ENCODE results near the gene PGM1.

DNA sequence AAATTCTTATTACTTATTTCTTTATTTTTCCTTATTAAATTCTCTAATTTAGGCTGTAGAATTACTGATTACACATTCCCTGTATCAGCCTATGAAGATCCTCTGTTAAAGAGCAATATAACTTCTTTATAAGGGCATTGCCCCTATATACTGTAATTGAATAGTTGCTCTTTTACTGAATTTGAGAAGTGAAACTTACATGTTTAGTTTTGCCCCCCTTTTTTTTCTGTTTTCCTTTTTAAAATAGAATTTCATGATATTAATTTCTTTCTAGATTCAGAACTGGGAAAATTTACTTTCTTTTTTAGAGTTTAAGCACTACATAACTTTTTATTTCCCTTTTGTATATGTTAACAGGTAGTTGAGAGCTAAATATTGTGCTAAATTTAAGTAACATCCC lies 29.5 kb upstream of the PGM1 start:
- TF ChIP-seq, protein P1, sequence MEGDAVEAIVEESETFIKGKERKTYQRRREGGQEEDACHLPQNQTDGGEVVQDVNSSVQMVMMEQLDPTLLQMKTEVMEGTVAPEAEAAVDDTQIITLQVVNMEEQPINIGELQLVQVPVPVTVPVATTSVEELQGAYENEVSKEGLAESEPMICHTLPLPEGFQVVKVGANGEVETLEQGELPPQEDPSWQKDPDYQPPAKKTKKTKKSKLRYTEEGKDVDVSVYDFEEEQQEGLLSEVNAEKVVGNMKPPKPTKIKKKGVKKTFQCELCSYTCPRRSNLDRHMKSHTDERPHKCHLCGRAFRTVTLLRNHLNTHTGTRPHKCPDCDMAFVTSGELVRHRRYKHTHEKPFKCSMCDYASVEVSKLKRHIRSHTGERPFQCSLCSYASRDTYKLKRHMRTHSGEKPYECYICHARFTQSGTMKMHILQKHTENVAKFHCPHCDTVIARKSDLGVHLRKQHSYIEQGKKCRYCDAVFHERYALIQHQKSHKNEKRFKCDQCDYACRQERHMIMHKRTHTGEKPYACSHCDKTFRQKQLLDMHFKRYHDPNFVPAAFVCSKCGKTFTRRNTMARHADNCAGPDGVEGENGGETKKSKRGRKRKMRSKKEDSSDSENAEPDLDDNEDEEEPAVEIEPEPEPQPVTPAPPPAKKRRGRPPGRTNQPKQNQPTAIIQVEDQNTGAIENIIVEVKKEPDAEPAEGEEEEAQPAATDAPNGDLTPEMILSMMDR (IDR thresholded peaks at IDR 0.05 in 2 of 3, conservative IDR thresholded peaks at IDR 0.05 in 1 of 3; ENCODE audit: insufficient read depth in 2 of 3, low read depth in 1 of 3, low read length in 3 of 3) = no peak
- TF ChIP-seq CAMTA2 (CRISPR knock-in tag; conservative IDR thresholded peaks at IDR 0.05) (no peak), CREM (IDR thresholded peaks at IDR 0.05; ENCODE audit: low read depth) (no peak), POLR2A (conservative IDR thresholded peaks at IDR 0.05) (no peak), FOXJ2 (tag; IDR thresholded peaks at IDR 0.05) (no peak), EGR1 (conservative IDR thresholded peaks at IDR 0.05) (no peak), EZH2 (IDR thresholded peaks at IDR 0.05; ENCODE audit: borderline replicate concordance, low read depth, low read length) (no peak), ZZZ3 (IDR thresholded peaks at IDR 0.05) (no peak), NFYB (IDR thresholded peaks at IDR 0.05; ENCODE audit: extremely low read depth, insufficient read length) (no peak), CHD2 (IDR thresholded peaks at IDR 0.05; ENCODE audit: low read depth, low read length) (no peak), STAG1 (CRISPR knock-in tag; IDR thresholded peaks at IDR 0.05; ENCODE audit: borderline replicate concordance) (no peak)
- TF ChIP-seq, protein P2, sequence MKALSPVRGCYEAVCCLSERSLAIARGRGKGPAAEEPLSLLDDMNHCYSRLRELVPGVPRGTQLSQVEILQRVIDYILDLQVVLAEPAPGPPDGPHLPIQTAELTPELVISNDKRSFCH (CRISPR knock-in tag; IDR thresholded peaks at IDR 0.05) = no peak
- TF ChIP-seq, protein P2 (tag; IDR thresholded peaks at IDR 0.05) = no peak

Measured in K562 (cell line).